ENCODE results near the gene TDP1. TPM values are rescaled to one million over a fixed set of nuclear protein-coding genes. Genes with fewer than 3 reads are reported as not detected.

Gene TDP1
- total RNA-seq, 4 donors from 2014 or later, result 13.0 to 15.1 (median 13.8) TPM

DNA sequence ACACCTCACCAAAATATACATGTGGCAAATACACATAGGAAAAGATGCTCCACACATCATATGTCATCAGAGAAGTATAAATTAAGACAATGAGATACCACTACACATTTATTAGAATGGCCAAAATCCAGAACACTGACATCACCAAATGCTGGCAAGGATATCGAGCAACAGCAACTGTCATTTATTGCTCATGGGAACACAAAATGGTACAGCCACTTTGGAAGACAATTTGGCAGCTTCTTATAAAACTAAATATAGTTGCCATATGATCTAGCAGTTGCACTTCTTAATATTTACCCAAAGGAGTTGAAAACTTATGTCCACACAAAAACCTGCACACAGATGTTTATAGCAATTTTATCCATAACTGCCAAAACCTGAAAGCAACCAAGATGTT lies 99.1 kb downstream of the TDP1 start:
- TF ChIP-seq, protein P1, sequence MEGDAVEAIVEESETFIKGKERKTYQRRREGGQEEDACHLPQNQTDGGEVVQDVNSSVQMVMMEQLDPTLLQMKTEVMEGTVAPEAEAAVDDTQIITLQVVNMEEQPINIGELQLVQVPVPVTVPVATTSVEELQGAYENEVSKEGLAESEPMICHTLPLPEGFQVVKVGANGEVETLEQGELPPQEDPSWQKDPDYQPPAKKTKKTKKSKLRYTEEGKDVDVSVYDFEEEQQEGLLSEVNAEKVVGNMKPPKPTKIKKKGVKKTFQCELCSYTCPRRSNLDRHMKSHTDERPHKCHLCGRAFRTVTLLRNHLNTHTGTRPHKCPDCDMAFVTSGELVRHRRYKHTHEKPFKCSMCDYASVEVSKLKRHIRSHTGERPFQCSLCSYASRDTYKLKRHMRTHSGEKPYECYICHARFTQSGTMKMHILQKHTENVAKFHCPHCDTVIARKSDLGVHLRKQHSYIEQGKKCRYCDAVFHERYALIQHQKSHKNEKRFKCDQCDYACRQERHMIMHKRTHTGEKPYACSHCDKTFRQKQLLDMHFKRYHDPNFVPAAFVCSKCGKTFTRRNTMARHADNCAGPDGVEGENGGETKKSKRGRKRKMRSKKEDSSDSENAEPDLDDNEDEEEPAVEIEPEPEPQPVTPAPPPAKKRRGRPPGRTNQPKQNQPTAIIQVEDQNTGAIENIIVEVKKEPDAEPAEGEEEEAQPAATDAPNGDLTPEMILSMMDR (IDR thresholded peaks at IDR 0.05; ENCODE audit: low read depth), result no peak

DNA sequence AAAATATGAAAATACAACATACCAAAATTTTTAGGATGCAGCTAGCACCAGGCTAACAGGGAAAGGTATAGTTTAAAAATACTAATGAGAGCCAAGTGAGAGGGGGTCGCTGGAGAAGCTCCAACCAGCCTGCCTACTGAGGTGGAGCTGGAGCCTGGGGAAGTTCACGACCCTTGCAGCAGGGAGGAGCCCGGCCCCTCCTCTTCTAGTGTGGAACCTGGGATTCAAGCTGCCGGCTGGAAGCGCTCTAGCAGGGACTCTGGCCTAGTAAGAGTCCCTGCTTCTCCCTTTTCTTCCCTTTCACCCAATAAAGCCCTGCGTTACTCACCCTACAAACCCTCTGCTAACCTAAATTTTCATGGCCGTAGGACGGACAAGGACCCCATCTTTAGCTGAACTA lies 101.1 kb downstream of the TDP1 start:
- TF ChIP-seq, protein P1 (IDR thresholded peaks at IDR 0.05; ENCODE audit: low read depth), result no peak

DNA sequence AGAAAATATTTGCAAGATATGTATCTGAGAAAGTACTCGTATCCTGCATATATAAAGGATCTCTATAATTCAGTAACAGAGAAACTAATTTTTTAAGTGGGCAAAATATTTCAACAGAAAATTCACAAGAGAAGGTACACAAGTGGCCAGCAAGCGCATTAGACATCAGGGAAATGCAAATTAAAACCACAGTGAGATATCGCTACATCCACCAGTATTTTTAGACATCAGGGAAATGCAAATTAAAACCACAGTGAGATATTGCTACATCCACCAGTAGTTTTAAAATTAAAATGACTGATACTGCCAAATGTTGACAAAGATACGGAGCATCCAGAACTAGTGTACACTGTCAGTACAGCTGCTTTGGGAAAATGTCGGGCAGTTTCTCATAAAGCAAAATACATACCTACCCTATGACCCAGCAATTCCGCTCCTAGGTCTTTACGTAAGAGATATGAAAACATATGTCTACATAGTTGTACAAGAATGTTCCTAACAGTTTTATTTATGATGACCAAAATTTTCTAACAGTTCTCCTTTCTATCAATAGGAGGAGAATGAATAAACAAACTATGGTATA lies 103.2 kb downstream of the TDP1 start:
- TF ChIP-seq, protein P1 (IDR thresholded peaks at IDR 0.05; ENCODE audit: low read depth), result no peak

DNA sequence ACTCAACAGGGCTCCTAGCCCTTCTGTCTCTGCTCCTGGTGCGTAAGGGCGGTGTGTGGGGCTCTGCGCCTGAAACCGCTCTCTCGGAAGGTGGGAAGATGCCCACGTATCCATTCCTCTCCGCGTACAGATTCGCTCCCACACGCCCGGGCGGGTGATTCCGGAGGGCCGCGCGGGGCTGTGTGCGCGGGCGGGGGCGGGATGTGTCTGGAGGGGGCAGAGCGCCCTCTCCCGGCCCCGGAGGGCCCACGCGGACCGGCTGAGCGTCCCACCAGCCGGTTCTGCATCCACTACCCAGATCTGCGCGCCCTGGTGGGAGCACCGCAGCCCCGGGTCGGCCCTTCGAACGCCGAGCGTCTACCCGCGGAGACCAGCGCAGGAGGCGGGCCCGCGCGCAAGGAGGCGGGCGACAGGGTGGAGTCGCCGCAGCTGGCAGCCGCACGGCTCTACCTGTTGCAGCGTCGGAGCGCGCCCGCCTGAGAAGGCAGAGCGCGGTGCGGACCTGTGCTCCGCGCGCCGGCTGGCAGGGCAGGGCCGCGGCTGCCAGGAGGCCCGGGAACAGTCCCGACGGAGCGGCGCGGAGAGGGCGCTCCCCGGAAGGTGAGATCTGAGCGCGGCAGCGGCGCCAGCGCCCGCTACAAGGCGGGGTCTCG lies 104.7 kb downstream of the TDP1 start:
- TF ChIP-seq, protein P1 (IDR thresholded peaks at IDR 0.05; ENCODE audit: low read depth), result no peak

DNA sequence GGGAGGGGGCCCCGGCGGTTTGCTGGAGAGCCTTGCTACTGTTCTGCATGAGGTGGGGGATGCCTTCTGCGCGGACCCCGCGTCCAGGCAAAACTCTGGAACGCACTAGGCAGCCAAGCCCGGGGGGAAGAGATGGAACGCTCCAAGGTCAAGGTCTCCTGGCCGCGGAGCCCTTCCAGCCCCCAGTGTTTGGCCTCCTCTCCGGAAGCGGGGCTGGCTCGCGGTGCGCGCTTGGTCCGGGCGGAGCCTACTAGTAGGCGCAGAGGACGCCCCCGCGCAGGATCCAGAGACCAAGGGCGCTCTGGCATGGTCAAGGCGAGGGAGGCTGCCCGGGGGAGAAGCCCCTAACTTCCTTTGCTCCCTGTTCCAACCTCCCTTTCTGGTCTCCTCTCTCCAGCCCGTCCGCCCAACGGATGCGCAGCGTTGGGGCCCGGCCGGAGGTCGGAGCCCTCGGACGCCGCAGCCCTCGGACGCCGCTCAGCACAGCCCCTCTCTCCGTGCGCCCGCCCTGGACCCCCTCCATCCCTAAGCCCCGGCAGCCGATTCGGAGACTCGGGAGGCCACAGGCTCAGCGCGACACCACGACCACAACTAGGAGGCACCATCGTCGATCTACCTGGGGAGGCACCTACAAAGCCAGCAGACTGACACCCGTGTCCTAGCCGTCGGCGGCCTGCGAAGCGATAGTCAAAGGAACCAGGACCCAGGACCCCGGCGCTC lies 105.4 kb downstream of the TDP1 start:
- TF ChIP-seq, protein P1 (IDR thresholded peaks at IDR 0.05; ENCODE audit: low read depth), result no peak

DNA sequence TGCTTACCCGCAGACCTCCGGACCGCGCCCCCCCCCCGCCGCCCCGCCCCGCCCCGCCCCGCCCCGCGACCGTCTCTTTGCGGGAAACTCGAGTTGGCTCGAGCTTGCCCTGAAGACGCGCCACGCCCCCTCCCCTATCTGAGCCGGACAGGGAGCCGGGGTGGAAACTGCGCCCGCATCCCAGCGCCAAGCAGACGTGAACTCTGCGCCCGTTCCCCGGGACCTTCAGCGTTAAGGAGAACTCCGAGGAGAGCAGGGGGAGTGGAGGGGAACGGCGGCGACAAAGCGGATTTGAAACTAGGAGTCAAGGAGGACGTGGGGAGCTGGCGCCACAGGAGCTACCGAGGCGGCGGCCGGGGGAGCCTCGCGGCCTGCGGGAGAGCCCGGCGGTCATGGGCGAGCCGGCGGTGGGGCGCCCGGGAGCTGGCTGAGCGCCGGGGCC lies 106.0 kb downstream of the TDP1 start, which contains the start of gene KCNK13:
Gene KCNK13 (plus strand): TSS at position 310 of the 442 bp plus-strand sequence. CDS start 212 bp downstream, outside the sequence.
- TF ChIP-seq, protein P1 (IDR thresholded peaks at IDR 0.05; ENCODE audit: low read depth), result no peak
